Karpas-422 (cell line): Measurements from ENCODE around the gene TMX1. TPM values are rescaled to one million over a fixed set of nuclear protein-coding genes. Genes with fewer than 3 reads are reported as not detected.

Experiments
- DNase-seq: peaks from one replicate; pipeline ENCODE4 v3.0.0-alpha.2; 2015
- H2AFZ ChIP-seq: fragments of 200-600 bp; sonication (generic); 2 replicates; pipeline ENCODE4 v1.6.1; 2014; ENCODE audit warnings: antibody characterized with exemption, low read length, mixed read lengths
- H3K27ac ChIP-seq: fragments of 200-600 bp; sonication (generic); 2 replicates; pipeline ENCODE4 v1.5.1; 2014; ENCODE audit warnings: mild to moderate bottlenecking, low read length, moderate library complexity
- H3K27me3 ChIP-seq: fragments of 200-600 bp; sonication (generic); 2 replicates; pipeline ENCODE4 v1.6.1; 2014; ENCODE audit warnings: low read length, mixed read lengths
- H3K36me3 ChIP-seq: fragments of 200-600 bp; sonication (generic); 2 replicates; pipeline ENCODE4 v1.6.1; 2014; ENCODE audit warnings: low read length, mixed read lengths; ENCODE audit not compliant: insufficient read depth
- H3K4me1 ChIP-seq: fragments of 200-600 bp; sonication (generic); 2 replicates; pipeline ENCODE4 v1.6.1; 2014; ENCODE audit warnings: mild to moderate bottlenecking, low read length, mixed read lengths
- H3K4me2 ChIP-seq: fragments of 200-600 bp; sonication (generic); 2 replicates; pipeline ENCODE4 v1.6.1; 2014; ENCODE audit warnings: low read length, low read depth, mild to moderate bottlenecking; ENCODE audit not compliant: poor library complexity, severe bottlenecking
- H3K4me3 ChIP-seq: fragments of 200-600 bp; sonication (generic); 2 replicates; pipeline ENCODE4 v1.5.1; 2014; ENCODE audit warnings: mild to moderate bottlenecking, antibody characterized with exemption, low read length, mixed read lengths
- H3K79me2 ChIP-seq: fragments of 200-600 bp; sonication (generic); 2 replicates; pipeline ENCODE4 v1.6.1; 2014; ENCODE audit warnings: mild to moderate bottlenecking, low read length, mixed read lengths
- H3K9ac ChIP-seq: fragments of 200-600 bp; sonication (generic); 2 replicates; pipeline ENCODE4 v1.6.0; 2014; ENCODE audit warnings: low read length
- H3K9me2 ChIP-seq: fragments of 200-600 bp; sonication (generic), shearing (Covaris generic); replicated peaks from 2 replicates; pipeline ENCODE4 v1.6.0; 2014; ENCODE audit warnings: mild to moderate bottlenecking, low read length, moderate library complexity; ENCODE audit not compliant: insufficient read depth
- H3K9me3 ChIP-seq: fragments of 300-700, 200-600 bp; sonication (generic); 2 replicates; pipeline ENCODE4 v1.6.1; 2014; ENCODE audit warnings: low read length, mixed read lengths
- H4K20me1 ChIP-seq: fragments of 200-600 bp; sonication (generic); 2 replicates; pipeline ENCODE4 v1.6.1; 2014; ENCODE audit warnings: mild to moderate bottlenecking, antibody characterized with exemption, low read length, low read depth; ENCODE audit not compliant: insufficient read depth
- total RNA-seq: library from RNA; depleted of rRNA; stranded (reverse); fragments of >200 nt; shearing (Covaris generic); gene quantifications from 2 replicates; pipeline ENCODE4 v1.2.3, GENCODE V29; 2014; ENCODE audit warnings: low replicate concordance; rRNA removed

The TMX1 gene
- total RNA-seq, result 37.1 and 70.5 TPM in 2 replicates

- Histone ChIP-seq H3K9ac (peak within 1 kb of the TSS; percentile 95), H2AFZ (peak within 1 kb of the TSS; percentile 99), H3K27ac (peak within 1 kb of the TSS; percentile 64), H3K9me3 (no peaks in the 10 kb centered on the region), H3K36me3 (peaks cover 15% of the 10 kb centered on the region), H3K9me2 (no peaks in the 10 kb centered on the region), H3K27me3 (no peaks in the 10 kb centered on the region), H3K4me3 (peak within 1 kb of the TSS; percentile 95), H3K4me1 (peaks cover 40% of the 10 kb centered on the region), H4K20me1 (peaks cover 28% of the 10 kb centered on the region; the same call in 1 of the 2 replicates), H3K79me2 (peaks cover 53% of the 10 kb centered on the region), H3K4me2 (peak within 1 kb of the TSS; percentile 96)
- peak; percentile 99 for DNase-seq
Observed at GRCh38 chr14:51239813-51240803, at the start of gene TMX1. TMX1 (plus strand) TSS chr14:51240247; CDS start chr14:51240293, 46 bp downstream.

- Histone ChIP-seq H3K27ac (no peak overlapping the region), H3K4me1 (peaks cover 26% of the 10 kb centered on the region), H2AFZ (no peak overlapping the region), H4K20me1 (no peaks in the 10 kb centered on the region), H3K79me2 (no peaks in the 10 kb centered on the region), H3K36me3 (no peaks in the 10 kb centered on the region), H3K9me2 (no peaks in the 10 kb centered on the region), H3K4me3 (no peak overlapping the region), H3K27me3 (no peaks in the 10 kb centered on the region), H3K4me2 (no peak overlapping the region), H3K9ac (no peak overlapping the region), H3K9me3 (no peaks in the 10 kb centered on the region)
- DNase-seq, result no peak
Observed at GRCh38 chr14:51201890-51202289, 38.2 kb upstream of the TMX1 start.

GRCh38 chr14:51202914-51203665, 37.0 kb upstream of the TMX1 start:
- Histone ChIP-seq H3K36me3 (no peaks in the 10 kb centered on the region), H3K9me3 (no peaks in the 10 kb centered on the region), H3K4me1 (peaks cover 34% of the 10 kb centered on the region), H2AFZ (no peak overlapping the region), H3K79me2 (no peaks in the 10 kb centered on the region), H3K4me2 (no peak overlapping the region), H3K9ac (no peak overlapping the region), H3K9me2 (no peaks in the 10 kb centered on the region), H3K27ac (no peak overlapping the region), H3K4me3 (no peak overlapping the region), H4K20me1 (no peaks in the 10 kb centered on the region), H3K27me3 (no peaks in the 10 kb centered on the region)
- DNase-seq, result peak; percentile 70

GRCh38 chr14:51203881-51204280, 36.2 kb upstream of the TMX1 start:
- H3K27ac ChIP-seq, result no peak overlapping the region
- H4K20me1 ChIP-seq, result no peaks in the 10 kb centered on the region
- no peak overlapping the region for H2AFZ ChIP-seq
- DNase-seq, result no peak
- no peak overlapping the region for H3K4me3 ChIP-seq
- H3K27me3 ChIP-seq, result no peaks in the 10 kb centered on the region
- H3K79me2 ChIP-seq, result no peaks in the 10 kb centered on the region
- H3K9me2 ChIP-seq, result no peaks in the 10 kb centered on the region
- H3K9me3 ChIP-seq, result no peaks in the 10 kb centered on the region
- peaks cover 34% of the 10 kb centered on the region for H3K4me1 ChIP-seq
- no peaks in the 10 kb centered on the region for H3K36me3 ChIP-seq
- no peak overlapping the region for H3K9ac ChIP-seq
- H3K4me2 ChIP-seq, result no peak overlapping the region

GRCh38 chr14:51205486-51205885, 34.6 kb upstream of the TMX1 start:
- peaks cover 38% of the 10 kb centered on the region for H3K4me1 ChIP-seq
- no peaks in the 10 kb centered on the region for H4K20me1 ChIP-seq
- no peak overlapping the region for H3K4me2 ChIP-seq
- H3K79me2 ChIP-seq, result no peaks in the 10 kb centered on the region
- no peak for DNase-seq
- H3K27me3 ChIP-seq, result no peaks in the 10 kb centered on the region
- no peak overlapping the region for H3K4me3 ChIP-seq
- no peak overlapping the region for H3K9ac ChIP-seq
- no peak overlapping the region for H3K27ac ChIP-seq
- no peaks in the 10 kb centered on the region for H3K9me3 ChIP-seq
- no peak overlapping the region for H2AFZ ChIP-seq
- no peaks in the 10 kb centered on the region for H3K9me2 ChIP-seq
- H3K36me3 ChIP-seq, result no peaks in the 10 kb centered on the region

GRCh38 chr14:51206462-51206861, 33.6 kb upstream of the TMX1 start:
- Histone ChIP-seq H3K79me2 (no peaks in the 10 kb centered on the region), H3K4me2 (no peak overlapping the region), H3K9ac (no peak overlapping the region), H3K4me1 (peaks cover 40% of the 10 kb centered on the region), H3K27me3 (no peaks in the 10 kb centered on the region), H3K36me3 (no peaks in the 10 kb centered on the region), H2AFZ (no peak overlapping the region), H3K27ac (no peak overlapping the region), H3K9me2 (no peaks in the 10 kb centered on the region), H4K20me1 (no peaks in the 10 kb centered on the region), H3K4me3 (no peak overlapping the region), H3K9me3 (no peaks in the 10 kb centered on the region)
- no peak for DNase-seq

- no peak for DNase-seq
- no peaks in the 10 kb centered on the region for H3K27me3 ChIP-seq
- H3K9me3 ChIP-seq, result no peaks in the 10 kb centered on the region
- H3K4me2 ChIP-seq, result no peak overlapping the region
- no peaks in the 10 kb centered on the region for H3K36me3 ChIP-seq
- H3K4me1 ChIP-seq, result peaks cover 30% of the 10 kb centered on the region
- no peaks in the 10 kb centered on the region for H3K9me2 ChIP-seq
- H2AFZ ChIP-seq, result no peak overlapping the region
- no peak overlapping the region for H3K4me3 ChIP-seq
- no peaks in the 10 kb centered on the region for H3K79me2 ChIP-seq
- H3K27ac ChIP-seq, result no peak overlapping the region
- H4K20me1 ChIP-seq, result no peaks in the 10 kb centered on the region
- no peak overlapping the region for H3K9ac ChIP-seq
Observed at GRCh38 chr14:51207621-51208020, 32.4 kb upstream of the TMX1 start.

- no peaks in the 10 kb centered on the region for H3K9me3 ChIP-seq
- H3K4me3 ChIP-seq, result no peak overlapping the region
- no peak overlapping the region for H2AFZ ChIP-seq
- H3K27ac ChIP-seq, result no peak overlapping the region
- no peaks in the 10 kb centered on the region for H3K36me3 ChIP-seq
- H3K9me2 ChIP-seq, result no peaks in the 10 kb centered on the region
- no peaks in the 10 kb centered on the region for H3K27me3 ChIP-seq
- no peak overlapping the region for H3K4me2 ChIP-seq
- no peaks in the 10 kb centered on the region for H4K20me1 ChIP-seq
- DNase-seq, result no peak
- no peaks in the 10 kb centered on the region for H3K79me2 ChIP-seq
- peaks cover 16% of the 10 kb centered on the region for H3K4me1 ChIP-seq
- no peak overlapping the region for H3K9ac ChIP-seq
Observed at GRCh38 chr14:51208982-51209381, 31.1 kb upstream of the TMX1 start.
